Erythroblast (primary cell): Measurements from ENCODE around the gene CBX4.

Experiments
- DNase-seq, 2 experiments: peaks; one replicate each; lab custom pipeline; 2025; lab: John Stamatoyannopoulos, UW
- GATA1 ChIP-seq: IDR thresholded peaks from 2 replicates; pipeline ENCODE4 v1.6.1; 2011; ENCODE audit warnings: low read depth, mild to moderate bottlenecking, control low read depth, low read length, moderate library complexity
- POLR2A ChIP-seq: IDR thresholded peaks from 2 replicates; pipeline ENCODE4 v1.6.1; 2011; ENCODE audit warnings: mild to moderate bottlenecking, low read length

The CBX4 gene

DNA sequence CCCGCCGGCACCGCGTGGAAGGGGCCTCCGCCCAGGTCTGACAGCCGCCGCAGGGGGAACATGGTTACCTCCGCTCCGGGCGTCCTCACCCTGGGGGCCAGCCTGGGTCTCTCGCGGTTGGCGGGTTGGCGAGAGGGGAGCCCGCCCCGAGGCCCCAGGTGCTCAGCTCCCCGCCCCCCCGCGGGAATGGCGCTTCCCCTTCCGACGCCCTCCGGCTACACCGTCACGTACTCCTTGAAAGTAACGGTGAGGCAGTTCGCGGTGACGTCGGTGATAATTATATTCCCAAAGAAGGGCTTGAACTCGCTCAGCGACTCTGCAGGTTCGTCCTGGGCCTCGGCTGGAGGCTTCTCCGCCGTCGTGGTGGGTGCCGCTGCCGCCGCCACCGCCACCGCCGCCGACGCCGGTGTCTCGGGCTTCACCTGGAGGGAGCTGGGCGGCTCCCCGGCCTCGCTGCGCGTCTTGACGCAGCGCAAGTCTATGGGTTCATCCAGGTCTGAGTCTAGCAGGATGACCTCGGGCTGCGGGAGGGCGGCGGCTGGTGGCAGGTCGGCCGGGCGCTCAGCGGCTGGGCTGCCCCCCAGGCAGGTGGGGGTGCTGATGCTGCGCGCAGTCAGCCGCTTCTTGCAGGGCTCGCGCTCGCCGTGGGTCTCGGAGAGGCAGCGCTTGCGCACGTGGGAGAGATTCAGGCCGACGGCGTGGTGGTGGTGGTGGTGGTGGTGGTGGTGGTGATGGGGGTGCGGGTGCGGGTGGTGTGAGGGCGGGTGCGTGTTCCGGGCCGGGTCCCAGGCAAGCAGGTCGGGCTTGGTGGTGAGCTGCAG, 5.3 kb downstream of the CBX4 start:
- no peak for TF ChIP-seq POLR2A
- no peak for TF ChIP-seq GATA1
- DNase-seq: no peak

DNA sequence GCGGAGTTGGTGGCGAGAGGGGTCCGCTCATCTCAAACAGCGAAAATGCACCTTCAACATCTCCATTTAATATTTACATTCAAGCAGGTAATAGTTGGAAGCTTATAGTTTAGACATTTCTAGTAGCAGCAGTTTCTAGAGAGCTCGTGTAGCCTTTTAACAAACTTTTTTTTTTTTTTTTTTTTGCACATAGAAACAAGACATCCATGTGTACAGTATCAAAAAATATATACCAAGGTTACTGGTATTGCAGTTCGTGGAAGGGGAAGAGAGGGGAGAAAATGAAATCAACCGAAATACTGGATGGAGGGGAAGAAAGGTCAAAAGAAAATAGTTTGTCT, 6.2 kb downstream of the CBX4 start:
- TF ChIP-seq POLR2A: no peak
- TF ChIP-seq GATA1: no peak

DNA sequence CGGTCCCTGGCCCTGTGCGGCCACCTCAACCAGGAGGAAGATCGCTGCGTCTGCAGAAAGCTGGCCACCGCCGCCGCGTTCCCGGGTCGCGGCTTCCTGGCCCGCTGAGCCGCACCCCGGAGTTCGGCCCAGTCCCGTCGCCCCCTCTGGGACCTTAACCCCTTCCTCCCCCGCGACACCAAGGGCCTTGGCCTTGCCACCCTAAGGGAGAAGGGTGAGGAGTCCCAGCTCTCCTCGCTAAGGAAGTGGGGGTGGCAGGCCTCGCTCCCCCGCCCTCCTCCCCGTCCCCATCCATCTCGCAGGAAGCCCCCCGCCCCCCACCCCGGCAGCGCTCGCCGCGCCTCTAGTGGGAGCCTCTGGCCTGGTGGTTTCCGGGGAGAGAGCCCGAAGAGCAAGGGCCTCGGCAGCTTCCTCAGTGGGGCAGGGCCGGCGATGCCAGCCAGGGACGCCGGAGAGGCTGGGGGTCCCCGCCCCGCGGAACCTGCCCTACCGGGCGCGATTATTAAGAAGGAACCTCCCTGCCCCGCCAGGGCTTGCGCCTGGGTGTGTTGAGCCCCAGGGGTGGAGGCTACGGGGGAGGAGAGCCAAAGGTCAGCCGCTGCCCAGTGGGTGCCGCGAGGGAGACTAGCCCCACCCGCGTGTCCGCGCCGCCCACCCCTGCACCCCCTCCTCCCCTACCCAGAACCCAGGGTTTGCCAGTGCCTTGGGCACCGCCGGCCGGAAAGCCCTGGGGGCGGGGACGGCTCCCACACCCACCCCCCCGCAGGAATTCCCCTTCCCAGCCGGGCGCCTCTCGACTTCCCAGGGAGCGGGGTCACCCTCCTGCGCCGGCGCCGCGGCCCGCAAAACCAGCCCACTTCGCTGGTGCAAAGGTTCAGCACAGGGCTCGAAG, 6.8 kb downstream of the CBX4 start:
- peak in 1 of 2 experiments; percentile 25 for DNase-seq
- TF ChIP-seq POLR2A (no peak), GATA1 (no peak)

More for the DNA sequence above, 6.2 kb downstream of the CBX4 start:
- DNase-seq: no peak

DNA sequence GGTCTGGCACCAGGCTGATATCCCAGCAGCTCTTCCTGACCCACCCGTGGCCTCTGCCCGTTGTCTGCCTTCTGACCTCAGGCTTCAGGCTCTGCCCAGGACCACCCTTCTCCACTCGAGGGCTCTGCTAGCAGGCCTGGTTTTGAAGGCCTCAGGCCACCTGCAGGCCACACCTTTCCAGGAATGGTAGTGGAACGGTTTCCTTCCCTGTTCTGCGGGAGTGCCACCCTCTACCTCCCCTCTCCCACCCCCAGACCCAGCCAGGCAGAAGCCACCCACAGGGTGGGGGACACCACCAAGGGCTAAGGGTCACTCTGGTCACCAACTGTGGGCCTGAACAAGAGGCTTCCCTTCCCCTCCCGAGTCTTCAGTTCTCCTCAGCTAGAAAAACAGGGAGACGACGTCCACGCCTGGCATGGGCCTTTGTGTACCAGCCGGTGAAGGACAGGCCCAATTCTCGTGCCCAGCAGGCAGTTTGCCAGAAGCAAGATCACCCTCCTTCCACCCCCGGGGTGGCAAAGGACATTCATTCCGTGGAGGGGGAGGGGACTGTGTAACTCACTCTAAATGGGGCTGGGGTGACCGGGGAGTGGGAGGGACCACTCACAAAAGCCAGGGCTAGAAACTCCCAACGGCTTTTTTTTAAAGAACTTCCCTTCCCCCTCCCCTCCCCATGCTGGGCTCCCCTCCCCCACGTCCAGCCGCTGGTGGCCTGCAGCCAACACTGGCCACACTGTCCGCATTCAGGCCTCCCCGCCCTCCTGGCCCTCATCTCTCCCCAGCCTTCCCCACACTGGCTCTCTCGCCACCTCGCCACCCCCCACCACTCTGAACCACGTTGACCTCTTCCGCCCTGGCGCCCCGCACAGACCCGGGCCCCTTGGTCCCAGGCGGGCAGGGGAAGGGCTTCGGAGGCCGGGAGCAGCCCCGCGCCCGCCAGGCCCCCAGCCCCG, 7.7 kb downstream of the CBX4 start:
- no peak for TF ChIP-seq GATA1
- TF ChIP-seq POLR2A: no peak
- peak in 1 of 2 experiments; percentile 53 for DNase-seq

DNA sequence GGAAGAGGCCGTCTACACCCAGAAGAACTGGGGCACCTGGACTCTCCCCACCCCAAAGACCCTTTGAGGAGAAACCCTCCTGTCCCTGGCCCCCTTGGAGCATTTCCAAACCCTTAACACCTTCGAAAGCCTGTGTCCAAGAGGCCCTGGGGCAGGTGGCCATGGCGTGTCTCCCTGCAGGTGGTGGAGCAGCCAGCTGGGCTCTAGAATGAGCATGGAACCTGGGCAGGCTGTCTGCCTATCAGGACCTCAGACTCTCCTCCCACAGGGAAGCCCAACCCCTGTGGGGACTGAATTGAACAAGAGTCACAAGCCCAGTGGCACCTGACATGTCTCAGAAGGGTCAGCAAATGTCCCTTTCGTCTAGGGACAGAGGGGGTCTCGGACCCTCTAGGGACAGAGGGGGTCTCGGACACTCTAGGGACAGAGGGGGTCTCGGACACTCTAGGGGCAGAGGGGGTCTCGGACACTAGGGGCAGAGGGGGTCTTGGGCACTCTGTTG, 8.4 kb downstream of the CBX4 start:
- TF ChIP-seq GATA1 (no peak), POLR2A (no peak)
- no peak for DNase-seq

DNA sequence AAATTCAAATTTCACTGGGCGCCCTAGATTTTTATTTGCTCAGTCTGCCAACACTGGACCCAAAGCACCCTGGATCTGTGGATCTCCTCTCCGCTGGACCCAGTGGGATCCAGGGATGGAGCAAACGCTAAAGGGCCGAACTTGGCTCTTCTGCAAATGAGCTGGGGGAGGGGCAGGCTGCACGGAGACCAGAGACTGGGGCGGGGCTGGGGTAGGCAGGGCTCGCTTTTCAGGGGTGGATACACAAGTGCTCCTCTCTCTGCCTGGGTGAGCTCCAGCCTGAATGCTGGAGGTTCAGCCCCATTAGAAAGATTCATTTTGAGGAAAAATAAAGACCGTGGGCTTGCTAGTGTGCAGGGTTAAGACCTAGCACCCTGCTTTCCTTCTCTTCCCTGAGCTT, 8.9 kb downstream of the CBX4 start:
- no peak for DNase-seq
- TF ChIP-seq GATA1: no peak
- TF ChIP-seq POLR2A: no peak

DNA sequence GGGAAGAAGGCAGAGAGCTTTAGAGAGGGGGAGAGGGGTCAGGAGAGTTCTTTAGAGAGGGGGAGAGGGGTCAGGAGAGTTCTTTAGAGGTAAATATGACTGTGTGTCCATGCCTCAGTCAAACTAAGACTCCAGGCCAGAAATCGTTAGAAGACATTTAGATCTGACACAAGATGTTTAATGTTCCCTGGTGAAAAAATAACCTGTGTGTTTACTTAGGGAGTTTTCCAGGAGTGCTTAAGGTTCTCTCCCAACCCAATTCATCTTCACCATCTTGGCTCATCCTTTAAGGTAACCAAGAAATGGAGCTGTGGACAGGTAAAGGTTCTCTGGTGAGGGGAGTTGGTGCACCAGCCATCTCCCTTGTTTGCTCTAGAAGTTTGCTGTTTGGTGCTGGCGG, 9.8 kb downstream of the CBX4 start:
- no peak for DNase-seq
- TF ChIP-seq GATA1 (no peak), POLR2A (no peak)

DNA sequence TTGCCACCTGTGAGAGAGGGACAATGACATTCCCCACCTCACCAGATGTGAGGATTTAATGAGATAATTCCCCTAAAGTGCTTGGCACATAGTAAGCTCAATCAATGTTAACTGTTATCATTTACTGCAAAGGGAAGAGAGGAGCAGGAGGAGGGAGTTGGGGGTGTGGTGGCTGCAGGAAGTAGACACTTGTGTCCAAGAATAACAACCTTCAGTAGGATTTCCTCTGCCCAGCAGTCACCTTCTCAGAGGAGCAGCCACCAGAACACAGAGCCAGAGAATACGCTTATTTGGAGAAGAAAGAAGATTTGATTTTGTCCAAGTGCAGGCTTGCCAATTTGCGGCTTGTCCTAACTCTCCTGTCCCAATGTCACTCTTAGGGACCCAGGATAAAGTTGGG, 10.2 kb downstream of the CBX4 start:
- no peak for DNase-seq
- TF ChIP-seq GATA1: no peak
- TF ChIP-seq POLR2A: no peak

DNA sequence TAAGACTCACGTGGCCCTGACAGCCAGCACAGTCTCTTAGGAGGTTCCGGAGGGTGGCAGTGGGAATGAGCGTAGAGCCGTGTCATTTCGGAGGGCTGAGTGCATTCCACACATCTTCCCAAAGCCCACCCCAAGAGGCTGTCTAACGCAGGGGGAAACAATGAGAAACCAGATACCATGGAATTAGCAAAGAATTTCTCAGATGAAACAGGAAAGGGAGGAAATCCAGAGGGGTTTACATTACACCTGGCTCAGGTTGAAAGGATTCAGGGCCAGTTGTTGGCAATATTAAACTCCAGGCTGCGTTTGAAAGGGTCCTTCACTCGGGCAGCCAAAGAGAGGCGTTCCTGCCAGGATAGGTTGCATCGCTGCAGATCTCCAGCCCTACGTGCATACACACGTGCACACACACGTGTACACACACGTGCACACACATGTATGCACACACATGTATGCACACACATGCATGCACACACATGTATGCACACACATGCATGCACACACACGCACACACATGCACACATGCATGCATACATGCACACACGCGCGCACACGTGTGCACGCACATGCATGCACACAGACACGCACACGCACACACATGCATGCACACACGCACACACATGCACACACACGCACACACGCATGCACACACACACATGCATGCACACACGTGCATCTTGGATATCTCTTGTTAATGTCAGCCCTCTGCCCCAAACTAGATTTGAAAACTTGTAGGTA, 12.2 kb downstream of the CBX4 start:
- TF ChIP-seq GATA1: no peak
- TF ChIP-seq POLR2A: no peak
- no peak for DNase-seq

DNA sequence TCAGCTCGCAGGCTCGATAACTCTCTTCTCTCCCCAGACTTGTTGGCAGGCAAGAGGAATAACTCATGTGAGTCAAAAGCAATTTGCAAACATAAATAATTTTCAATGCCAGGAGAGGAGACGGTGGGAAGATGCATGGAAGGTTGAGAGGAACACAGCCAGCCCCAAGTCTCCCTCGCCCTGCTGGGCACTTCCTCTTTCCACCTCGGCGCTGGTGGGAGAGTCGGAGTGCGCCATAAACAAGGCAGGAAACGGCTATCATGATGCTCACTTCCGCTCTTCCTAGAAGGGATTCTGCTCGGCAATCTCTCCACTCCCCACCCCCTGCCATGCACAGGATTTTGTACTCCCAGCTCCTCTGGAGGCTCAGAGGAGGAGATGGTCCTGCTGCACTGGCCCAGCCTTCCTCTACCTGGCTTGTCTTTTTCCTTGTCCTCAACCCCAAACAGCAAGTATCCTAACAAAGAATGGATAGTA, 13.0 kb downstream of the CBX4 start:
- DNase-seq: no peak
- no peak for TF ChIP-seq POLR2A
- no peak for TF ChIP-seq GATA1

DNA sequence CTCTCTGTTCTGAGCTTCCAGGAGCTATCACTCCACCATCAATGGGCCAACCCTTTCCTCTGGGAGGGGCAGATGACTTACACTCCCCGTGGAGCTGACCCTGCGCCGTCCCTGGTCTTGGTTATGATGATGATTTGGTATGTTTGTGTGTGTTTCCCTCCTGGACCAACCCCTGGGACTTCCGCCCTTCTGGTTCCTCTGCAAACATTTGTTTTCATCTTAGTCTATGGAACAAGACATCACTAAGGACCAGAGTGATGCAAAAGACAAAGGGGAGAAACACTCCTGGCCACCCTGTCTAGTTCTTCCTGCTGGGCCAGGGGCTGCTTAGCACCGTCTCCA, 13.7 kb downstream of the CBX4 start:
- TF ChIP-seq GATA1 (no peak), POLR2A (no peak)
- no peak for DNase-seq

DNA sequence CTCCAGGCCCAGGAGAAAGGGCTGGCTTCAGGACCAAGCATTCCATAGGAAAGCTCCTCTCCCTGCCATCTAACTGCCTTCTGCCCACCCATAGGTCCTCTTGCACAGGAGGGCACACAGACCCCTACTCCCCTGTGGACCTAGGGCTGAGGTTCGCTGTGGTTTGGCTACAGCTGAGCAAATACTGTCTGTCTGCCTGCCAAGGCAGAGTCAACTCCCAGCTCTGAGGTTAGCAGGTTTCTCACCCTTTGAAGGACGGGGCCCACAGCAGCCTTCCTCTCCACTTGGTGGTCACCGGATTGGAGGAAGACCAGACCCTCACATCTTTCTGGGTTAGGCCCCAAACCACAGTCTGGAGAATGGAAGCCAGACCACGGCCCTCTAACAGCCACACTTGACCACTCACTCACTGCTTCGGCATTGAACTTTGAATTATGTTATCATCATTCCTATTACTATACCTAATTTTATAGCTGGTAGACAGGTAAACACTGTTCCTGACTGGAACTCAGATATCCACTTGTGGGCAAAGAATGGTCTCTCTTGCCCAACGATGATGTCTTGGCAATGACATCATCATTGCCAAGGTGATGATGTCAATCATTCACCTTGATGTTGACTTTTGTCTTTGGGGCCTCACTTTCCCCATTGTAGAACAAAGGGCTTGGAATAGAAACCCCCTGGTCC, 14.2 kb downstream of the CBX4 start:
- TF ChIP-seq POLR2A: no peak
- TF ChIP-seq GATA1: no peak
- no peak for DNase-seq
